ENCODE data around the gene OPN5. TPM values are rescaled to one million over a fixed set of nuclear protein-coding genes. Genes with fewer than 3 reads are reported as not detected.
A peak's percentile ranks its signal among the peaks of the same experiment; 100 is the strongest.

OPN5 gene
- total and polyA plus RNA-seq, 2 donors (not counting 1 experiment from before 2014, with no cell fraction given), result not detected

DNA sequence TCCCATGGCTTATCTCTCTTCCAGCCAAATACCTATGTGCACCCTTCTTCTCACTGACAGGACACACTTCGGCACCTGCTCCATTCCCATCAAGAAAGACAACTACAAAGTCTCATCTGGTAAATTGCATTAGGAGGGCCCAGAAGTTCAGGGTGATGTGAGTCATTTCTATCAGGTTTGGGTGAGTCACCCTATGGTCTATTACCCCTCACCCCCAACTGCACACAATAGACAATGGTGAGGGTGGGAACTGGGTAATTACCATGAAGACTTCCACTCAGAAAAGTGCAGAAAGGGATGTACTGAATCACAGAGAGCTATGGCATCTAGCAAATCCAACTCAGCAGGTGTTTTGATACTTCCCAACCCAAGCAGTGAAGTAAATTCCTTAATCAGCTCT is 54.8 kb downstream of the OPN5 start:
- Histone ChIP-seq H4K20me1 (ENCODE audit: control insufficient read depth, extremely low read depth, insufficient read depth, low read length) (no peaks in the 10 kb centered on the region), H2AFZ (ENCODE audit: low read length) (no peak overlapping the region), H3K27me3 (ENCODE audit: control insufficient read depth, insufficient read depth, low read length) (no peaks in the 10 kb centered on the region), H3K4me2 (ENCODE audit: extremely low read depth, insufficient read depth, low read length) (no peak overlapping the region), H3K4me3 (replicated peaks in 1 of 4; ENCODE audit: control extremely low read depth in 1 of 4, insufficient read depth in 1 of 4, low read depth in 3 of 4, low read length in 4 of 4) (no peak overlapping the region), H3K36me3 (ENCODE audit: control insufficient read depth, insufficient read depth, low read length) (no peaks in the 10 kb centered on the region), H3K79me2 (ENCODE audit: control insufficient read depth, insufficient read depth, low read length) (no peaks in the 10 kb centered on the region), H3K9ac (ENCODE audit: insufficient read depth, low read length) (no peak overlapping the region), H3K27ac (ENCODE audit: insufficient read depth, low read length) (no peak overlapping the region), H3K9me3 (ENCODE audit: control insufficient read depth, insufficient read depth, low read depth, low read length) (no peaks in the 10 kb centered on the region), H3K4me1 (ENCODE audit: control insufficient read depth, extremely low read depth, insufficient read depth, low read length) (no peaks in the 10 kb centered on the region)
- no peak for TF ChIP-seq EZH2 (IDR thresholded peaks at IDR 0.05; ENCODE audit: low read length, missing control alignments)
- TF ChIP-seq, protein P1, sequence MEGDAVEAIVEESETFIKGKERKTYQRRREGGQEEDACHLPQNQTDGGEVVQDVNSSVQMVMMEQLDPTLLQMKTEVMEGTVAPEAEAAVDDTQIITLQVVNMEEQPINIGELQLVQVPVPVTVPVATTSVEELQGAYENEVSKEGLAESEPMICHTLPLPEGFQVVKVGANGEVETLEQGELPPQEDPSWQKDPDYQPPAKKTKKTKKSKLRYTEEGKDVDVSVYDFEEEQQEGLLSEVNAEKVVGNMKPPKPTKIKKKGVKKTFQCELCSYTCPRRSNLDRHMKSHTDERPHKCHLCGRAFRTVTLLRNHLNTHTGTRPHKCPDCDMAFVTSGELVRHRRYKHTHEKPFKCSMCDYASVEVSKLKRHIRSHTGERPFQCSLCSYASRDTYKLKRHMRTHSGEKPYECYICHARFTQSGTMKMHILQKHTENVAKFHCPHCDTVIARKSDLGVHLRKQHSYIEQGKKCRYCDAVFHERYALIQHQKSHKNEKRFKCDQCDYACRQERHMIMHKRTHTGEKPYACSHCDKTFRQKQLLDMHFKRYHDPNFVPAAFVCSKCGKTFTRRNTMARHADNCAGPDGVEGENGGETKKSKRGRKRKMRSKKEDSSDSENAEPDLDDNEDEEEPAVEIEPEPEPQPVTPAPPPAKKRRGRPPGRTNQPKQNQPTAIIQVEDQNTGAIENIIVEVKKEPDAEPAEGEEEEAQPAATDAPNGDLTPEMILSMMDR (conservative IDR thresholded peaks at IDR 0.05 in 1 of 2, IDR thresholded peaks at IDR 0.05 in 1 of 2; ENCODE audit: low read depth in 1 of 2, low read length in 2 of 2), result no peak
- DNase-seq (ENCODE audit: low read depth in 2 of 2), result peak in 1 of 2 donors; percentile 5

DNA sequence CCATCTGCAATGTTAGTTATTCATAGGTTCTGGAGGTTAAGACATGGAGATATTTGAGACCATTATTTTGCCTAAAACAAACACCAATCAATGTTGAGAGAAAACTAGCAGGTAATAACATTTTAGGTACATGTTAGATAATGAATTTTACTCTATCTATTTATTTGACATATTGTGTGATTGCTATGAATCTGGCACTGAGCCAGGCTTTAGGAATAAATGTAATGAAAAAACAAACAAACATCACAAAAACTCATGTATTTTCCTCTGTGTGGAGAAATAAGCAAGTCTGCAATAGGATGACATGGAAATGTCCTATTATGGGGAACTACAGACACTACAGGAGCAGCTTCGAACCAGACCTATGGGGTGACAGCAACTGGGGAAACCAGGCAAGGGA is 57.8 kb downstream of the OPN5 start:
- Histone ChIP-seq H3K27me3 (ENCODE audit: control insufficient read depth, insufficient read depth, low read length) (no peaks in the 10 kb centered on the region), H3K9me3 (ENCODE audit: control insufficient read depth, insufficient read depth, low read depth, low read length) (no peaks in the 10 kb centered on the region), H3K36me3 (ENCODE audit: control insufficient read depth, insufficient read depth, low read length) (no peaks in the 10 kb centered on the region), H3K4me3 (replicated peaks in 1 of 4; ENCODE audit: control extremely low read depth in 1 of 4, insufficient read depth in 1 of 4, low read depth in 3 of 4, low read length in 4 of 4) (no peak overlapping the region), H3K79me2 (ENCODE audit: control insufficient read depth, insufficient read depth, low read length) (no peaks in the 10 kb centered on the region), H3K27ac (ENCODE audit: insufficient read depth, low read length) (no peak overlapping the region), H4K20me1 (ENCODE audit: control insufficient read depth, extremely low read depth, insufficient read depth, low read length) (no peaks in the 10 kb centered on the region), H3K4me2 (ENCODE audit: extremely low read depth, insufficient read depth, low read length) (no peak overlapping the region), H2AFZ (ENCODE audit: low read length) (no peak overlapping the region), H3K4me1 (ENCODE audit: control insufficient read depth, extremely low read depth, insufficient read depth, low read length) (no peaks in the 10 kb centered on the region), H3K9ac (ENCODE audit: insufficient read depth, low read length) (no peak overlapping the region)
- no peak for DNase-seq (ENCODE audit: low read depth in 2 of 2)
- TF ChIP-seq EZH2 (IDR thresholded peaks at IDR 0.05; ENCODE audit: low read length, missing control alignments), result no peak
- TF ChIP-seq, protein P1 (conservative IDR thresholded peaks at IDR 0.05 in 1 of 2, IDR thresholded peaks at IDR 0.05 in 1 of 2; ENCODE audit: low read depth in 1 of 2, low read length in 2 of 2), result no peak

DNA sequence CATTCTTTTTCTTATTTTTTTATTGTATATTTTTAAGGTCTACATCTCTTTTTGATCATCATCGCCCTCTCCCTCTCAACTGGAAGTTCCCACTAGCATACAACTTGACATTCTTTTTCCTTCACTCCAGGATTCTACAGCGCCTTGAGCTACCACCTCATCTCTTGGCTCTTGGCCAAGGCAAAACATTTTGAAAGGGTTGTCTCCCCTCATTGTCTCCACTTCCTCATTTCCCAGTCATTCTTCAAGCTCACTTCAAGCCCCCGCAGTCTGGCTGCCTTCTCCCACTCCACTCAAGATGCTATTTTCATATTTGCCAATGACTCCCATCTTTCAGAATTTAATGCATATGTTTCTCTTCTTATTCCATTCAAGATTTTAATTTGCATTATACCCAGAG is 63.0 kb downstream of the OPN5 start:
- no peak overlapping the region for H3K27ac ChIP-seq (ENCODE audit: insufficient read depth, low read length)
- H3K27me3 ChIP-seq (ENCODE audit: control insufficient read depth, insufficient read depth, low read length), result no peaks in the 10 kb centered on the region
- H3K9me3 ChIP-seq (ENCODE audit: control insufficient read depth, insufficient read depth, low read depth, low read length), result no peaks in the 10 kb centered on the region
- peak in 1 of 2 donors; percentile 24 for DNase-seq (ENCODE audit: low read depth in 2 of 2)
- no peaks in the 10 kb centered on the region for H3K79me2 ChIP-seq (ENCODE audit: control insufficient read depth, insufficient read depth, low read length)
- H2AFZ ChIP-seq (ENCODE audit: low read length), result no peak overlapping the region
- no peaks in the 10 kb centered on the region for H4K20me1 ChIP-seq (ENCODE audit: control insufficient read depth, extremely low read depth, insufficient read depth, low read length)
- no peaks in the 10 kb centered on the region for H3K36me3 ChIP-seq (ENCODE audit: control insufficient read depth, insufficient read depth, low read length)
- no peak overlapping the region for H3K4me2 ChIP-seq (ENCODE audit: extremely low read depth, insufficient read depth, low read length)
- TF ChIP-seq, protein P1 (conservative IDR thresholded peaks at IDR 0.05 in 1 of 2, IDR thresholded peaks at IDR 0.05 in 1 of 2; ENCODE audit: low read depth in 1 of 2, low read length in 2 of 2), result no peak
- TF ChIP-seq EZH2 (IDR thresholded peaks at IDR 0.05; ENCODE audit: low read length, missing control alignments), result no peak
- no peaks in the 10 kb centered on the region for H3K4me1 ChIP-seq (ENCODE audit: control insufficient read depth, extremely low read depth, insufficient read depth, low read length)
- H3K9ac ChIP-seq (ENCODE audit: insufficient read depth, low read length), result no peak overlapping the region
- H3K4me3 ChIP-seq (replicated peaks in 1 of 4; ENCODE audit: control extremely low read depth in 1 of 4, insufficient read depth in 1 of 4, low read depth in 3 of 4, low read length in 4 of 4), result no peak overlapping the region

Data from fibroblast of lung (primary cell).